ENCODE results near the gene TNC.

The TNC gene

GRCh38 chr9:115046824-115047223, 71.1 kb downstream of the TNC start:
- no peak for DNase-seq (ENCODE audit: low read depth in 1 of 2, low spot score in 1 of 2)
- in situ Hi-C loops (cut with HindIII; ENCODE audit: low pct_unique_long_range_greater_than_20kb, low sequenced_read_pairs) = no loop called here
- no peak for TF ChIP-seq JUND (IDR thresholded peaks at IDR 0.05; ENCODE audit: low read depth)

- in situ Hi-C loops (cut with HindIII; ENCODE audit: low pct_unique_long_range_greater_than_20kb, low sequenced_read_pairs) = no loop called here
- DNase-seq (ENCODE audit: low read depth in 1 of 2, low spot score in 1 of 2) = no peak
- no peak for TF ChIP-seq JUND (IDR thresholded peaks at IDR 0.05; ENCODE audit: low read depth)
These were observed 71.8 kb downstream of the TNC start for GRCh38 chr9:115046199-115046598.

- no peak for DNase-seq (ENCODE audit: low read depth in 1 of 2, low spot score in 1 of 2)
- in situ Hi-C loops (cut with HindIII; ENCODE audit: low pct_unique_long_range_greater_than_20kb, low sequenced_read_pairs) = no loop called here
- no peak for TF ChIP-seq JUND (IDR thresholded peaks at IDR 0.05; ENCODE audit: low read depth)
These were observed 74.3 kb downstream of the TNC start for GRCh38 chr9:115043632-115044031.

GRCh38 chr9:115042781-115043509, 75.0 kb downstream of the TNC start:
- no peak for TF ChIP-seq JUND (IDR thresholded peaks at IDR 0.05; ENCODE audit: low read depth)
- in situ Hi-C loops (cut with HindIII; ENCODE audit: low pct_unique_long_range_greater_than_20kb, low sequenced_read_pairs) = no loop called here
- no peak for DNase-seq (ENCODE audit: low read depth in 1 of 2, low spot score in 1 of 2)

GRCh38 chr9:115039516-115040120, 78.3 kb downstream of the TNC start:
- in situ Hi-C loops (cut with HindIII; ENCODE audit: low pct_unique_long_range_greater_than_20kb, low sequenced_read_pairs) = no loop called here
- DNase-seq (ENCODE audit: low read depth in 1 of 2, low spot score in 1 of 2) = no peak
- no peak for TF ChIP-seq JUND (IDR thresholded peaks at IDR 0.05; ENCODE audit: low read depth)

- DNase-seq (ENCODE audit: low read depth in 1 of 2, low spot score in 1 of 2) = no peak
- in situ Hi-C loops (cut with HindIII; ENCODE audit: low pct_unique_long_range_greater_than_20kb, low sequenced_read_pairs) = no loop called here
- no peak for TF ChIP-seq JUND (IDR thresholded peaks at IDR 0.05; ENCODE audit: low read depth)
These were observed 79.8 kb downstream of the TNC start for GRCh38 chr9:115038178-115038577.

- in situ Hi-C loops (cut with HindIII; ENCODE audit: low pct_unique_long_range_greater_than_20kb, low sequenced_read_pairs) = no loop called here
- DNase-seq (ENCODE audit: low read depth in 1 of 2, low spot score in 1 of 2) = no peak
- no peak for TF ChIP-seq JUND (IDR thresholded peaks at IDR 0.05; ENCODE audit: low read depth)
These were observed 81.3 kb downstream of the TNC start for GRCh38 chr9:115036691-115037090.

GRCh38 chr9:115035841-115036612, 81.9 kb downstream of the TNC start:
- in situ Hi-C loops (cut with HindIII; ENCODE audit: low pct_unique_long_range_greater_than_20kb, low sequenced_read_pairs) = no loop called here
- no peak for TF ChIP-seq JUND (IDR thresholded peaks at IDR 0.05; ENCODE audit: low read depth)
- no peak for DNase-seq (ENCODE audit: low read depth in 1 of 2, low spot score in 1 of 2)

- TF ChIP-seq JUND (IDR thresholded peaks at IDR 0.05; ENCODE audit: low read depth) = no peak
- DNase-seq (ENCODE audit: low read depth in 1 of 2, low spot score in 1 of 2) = no peak
- in situ Hi-C loops (cut with HindIII; ENCODE audit: low pct_unique_long_range_greater_than_20kb, low sequenced_read_pairs) = no loop called here
These were observed 83.2 kb downstream of the TNC start for GRCh38 chr9:115034801-115035200.

GRCh38 chr9:115033800-115034199, 84.2 kb downstream of the TNC start:
- in situ Hi-C loops (cut with HindIII; ENCODE audit: low pct_unique_long_range_greater_than_20kb, low sequenced_read_pairs) = no loop called here
- DNase-seq (ENCODE audit: low read depth in 1 of 2, low spot score in 1 of 2) = no peak
- TF ChIP-seq JUND (IDR thresholded peaks at IDR 0.05; ENCODE audit: low read depth) = no peak

GRCh38 chr9:115032296-115032695, 85.7 kb downstream of the TNC start:
- DNase-seq (ENCODE audit: low read depth in 1 of 2, low spot score in 1 of 2) = no peak
- in situ Hi-C loops (cut with HindIII; ENCODE audit: low pct_unique_long_range_greater_than_20kb, low sequenced_read_pairs) = no loop called here
- TF ChIP-seq JUND (IDR thresholded peaks at IDR 0.05; ENCODE audit: low read depth) = no peak

GRCh38 chr9:115030006-115030405, 88.0 kb downstream of the TNC start:
- in situ Hi-C loops (cut with HindIII; ENCODE audit: low pct_unique_long_range_greater_than_20kb, low sequenced_read_pairs) = no loop called here
- DNase-seq (ENCODE audit: low read depth in 1 of 2, low spot score in 1 of 2) = no peak
- TF ChIP-seq JUND (IDR thresholded peaks at IDR 0.05; ENCODE audit: low read depth) = no peak

GRCh38 chr9:115025721-115026120, 92.2 kb downstream of the TNC start:
- in situ Hi-C loops (cut with HindIII; ENCODE audit: low pct_unique_long_range_greater_than_20kb, low sequenced_read_pairs) = no loop called here
- peak in 1 of 2 experiments; percentile 25 for DNase-seq (ENCODE audit: low read depth in 1 of 2, low spot score in 1 of 2)
- TF ChIP-seq JUND (IDR thresholded peaks at IDR 0.05; ENCODE audit: low read depth) = no peak

Data from T47D (cell line).